PC-3 (cell line): ENCODE measurements around the gene STRBP. TPM values are rescaled to one million over a fixed set of nuclear protein-coding genes. Genes with fewer than 3 reads are reported as not detected.

Experiments used
- ATAC-seq: fragments of 200-7000 bp; cut with Tn5 transposase; 2 replicates; pipeline ENCODE4 v1.9.1; 2020; ENCODE audit warnings: mild to moderate bottlenecking, moderate library complexity
- BruUV-seq: library from RNA; stranded (reverse); fragments of 400-500 nt; replicated peaks from 2 replicates; lab custom pipeline; 2021; lab: Mats Ljungman, UMichigan
- CTCF ChIA-PET: fragments of 300-600 bp; sonication (Branson Sonifier 250); formaldehyde crosslinking; loops from one replicate; lab custom pipeline; 2022; ENCODE audit warnings: antibody characterized with exemption; lab: Charles Lee
- POLR2A ChIA-PET: fragments of 300-600 bp; sonication (Branson Sonifier 250); formaldehyde crosslinking; loops from one replicate; lab custom pipeline; 2022; ENCODE audit warnings: antibody characterized with exemption; ENCODE audit not compliant: unreplicated experiment; lab: Charles Lee
- DNase-seq: peaks from one replicate; pipeline ENCODE4 v3.0.0-alpha.2; 2015
- H2AFZ ChIP-seq: fragments of 300-600 bp; sonication (generic); 2 replicates; pipeline ENCODE4 v1.6.0; 2016; ENCODE audit warnings: antibody characterized with exemption, low read length
- H3F3A ChIP-seq: fragments of 300-600 bp; sonication (generic); one replicate; pipeline ENCODE4 v1.6.0; 2017; ENCODE audit warnings: antibody characterized with exemption, low read length, control low read depth, mild to moderate bottlenecking; ENCODE audit not compliant: unreplicated experiment
- H3K27ac ChIP-seq: fragments of 300-600 bp; sonication (generic); 2 replicates; pipeline ENCODE4 v1.5.1; 2016; ENCODE audit warnings: mild to moderate bottlenecking, low read length
- H3K27me3 ChIP-seq: fragments of 300-600 bp; sonication (generic); 2 replicates; pipeline ENCODE4 v1.6.1; 2016; ENCODE audit warnings: low read length, mixed read lengths
- H3K36me3 ChIP-seq: fragments of 300-600 bp; sonication (generic); 2 replicates; pipeline ENCODE4 v1.6.1; 2016; ENCODE audit warnings: low read depth, mixed run types, low read length, mixed read lengths
- H3K4me1 ChIP-seq: fragments of 300-600 bp; sonication (generic); 2 replicates; pipeline ENCODE4 v1.5.1; 2016; ENCODE audit warnings: low read length; ENCODE audit not compliant: insufficient read depth
- H3K4me2 ChIP-seq: fragments of 300-600 bp; sonication (generic); 2 replicates; pipeline ENCODE4 v1.6.0; 2016; ENCODE audit warnings: low read length
- H3K4me3 ChIP-seq: fragments of 300-600 bp; sonication (generic); 2 replicates; pipeline ENCODE4 v1.5.1; 2016; ENCODE audit warnings: mild to moderate bottlenecking, low read length, mixed read lengths
- H3K79me2 ChIP-seq: fragments of 300-600 bp; sonication (generic); 2 replicates; pipeline ENCODE4 v1.6.1; 2017; ENCODE audit warnings: low read length, mixed read lengths
- H3K9ac ChIP-seq: fragments of 300-600 bp; sonication (generic); 2 replicates; pipeline ENCODE4 v1.6.0; 2016; ENCODE audit warnings: mild to moderate bottlenecking, low read length
- H3K9me2 ChIP-seq: fragments of 300-600 bp; sonication (generic); replicated peaks from 2 replicates; pipeline ENCODE4 v1.6.1; 2016; ENCODE audit warnings: mixed run types, low read length, mixed read lengths
- H3K9me3 ChIP-seq: fragments of 300-600 bp; sonication (generic); 2 replicates; pipeline ENCODE4 v1.6.1; 2016; ENCODE audit warnings: low read length, mixed read lengths
- H4K20me1 ChIP-seq: fragments of 300-600 bp; sonication (generic); 2 replicates; pipeline ENCODE4 v1.6.1; 2016; ENCODE audit warnings: low read length, mixed read lengths
- CTCF ChIP-seq: fragments of 300-600 bp; sonication (generic); conservative IDR thresholded peaks from 2 replicates; pipeline ENCODE4 v1.5.1; 2017; ENCODE audit warnings: antibody characterized with exemption, low read depth, mild to moderate bottlenecking, low read length
- EZH2 ChIP-seq: fragments of 300-600 bp; sonication (generic); IDR thresholded peaks from one replicate; pipeline ENCODE4 v1.6.1; 2017; ENCODE audit warnings: antibody characterized with exemption, mild to moderate bottlenecking, low read length; ENCODE audit not compliant: unreplicated experiment
- EZH2phosphoT487 ChIP-seq: fragments of 300-600 bp; sonication (generic); IDR thresholded peaks from 2 replicates; pipeline ENCODE4 v1.6.1; 2018; ENCODE audit warnings: mild to moderate bottlenecking, antibody characterized with exemption, low read length, borderline replicate concordance
- intact Hi-C: fragments of 100-400 bp; cut with micrococcal nuclease; formaldehyde crosslinking; loops from 2 replicates; pipeline ENCODE4 v1.9.0; 2023
- total RNA-seq: library from RNA; depleted of rRNA; stranded (reverse); fragments of >200 nt; gene quantifications from 2 replicates; pipeline ENCODE4 v1.2.3, GENCODE V29; 2014

Gene STRBP
- total RNA-seq, 1 experiment from 2014 or later: 19.2 TPM

- ChIA-PET POLR2A (no interaction called here), CTCF (no interaction called here)
- H3K4me1 ChIP-seq: no peaks in the 10 kb centered on the region
- H3K4me3 ChIP-seq: no peak overlapping the region
- DNase-seq (no peak), ATAC-seq (no peak)
- no peak overlapping the region for H3K4me2 ChIP-seq
- TF ChIP-seq CTCF (no peak), EZH2 (no peak), EZH2phosphoT487 (no peak)
- no peaks in the 10 kb centered on the region for H3K36me3 ChIP-seq
- H4K20me1 ChIP-seq: no peaks in the 10 kb centered on the region
- H3K27me3 ChIP-seq: no peaks in the 10 kb centered on the region
- no peaks in the 10 kb centered on the region for H3K9me3 ChIP-seq
- H3F3A ChIP-seq: no peaks in the 10 kb centered on the region
- BruUV-seq: no TSS peak
- no peaks in the 10 kb centered on the region for H3K79me2 ChIP-seq
- no peak overlapping the region for H3K27ac ChIP-seq
- no peak overlapping the region for H3K9ac ChIP-seq
- intact Hi-C loops: no loop called here
- H2AFZ ChIP-seq: no peak overlapping the region
- no peaks in the 10 kb centered on the region for H3K9me2 ChIP-seq
These were observed 72.3 kb downstream of the STRBP start for GRCh38 chr9:123196124-123196523.

GRCh38 chr9:123194023-123194422 is 74.4 kb downstream of the STRBP start:
- Histone ChIP-seq H3K9ac (no peak overlapping the region), H3K79me2 (no peaks in the 10 kb centered on the region), H3F3A (no peaks in the 10 kb centered on the region), H3K4me3 (no peak overlapping the region), H3K9me2 (no peaks in the 10 kb centered on the region), H3K4me1 (no peaks in the 10 kb centered on the region), H3K27ac (no peak overlapping the region), H3K27me3 (no peaks in the 10 kb centered on the region), H3K9me3 (no peaks in the 10 kb centered on the region), H2AFZ (no peak overlapping the region), H4K20me1 (no peaks in the 10 kb centered on the region), H3K4me2 (no peak overlapping the region), H3K36me3 (no peaks in the 10 kb centered on the region)
- no peak for DNase-seq
- TF ChIP-seq EZH2phosphoT487: no peak
- TF ChIP-seq EZH2: no peak
- TF ChIP-seq CTCF: no peak
- POLR2A ChIA-PET: no interaction called here
- CTCF ChIA-PET: no interaction called here
- intact Hi-C loops: no loop called here
- ATAC-seq: no peak
- BruUV-seq: no TSS peak

GRCh38 chr9:123191680-123192079 is 76.7 kb downstream of the STRBP start:
- no peak for TF ChIP-seq EZH2phosphoT487
- no peak for TF ChIP-seq EZH2
- TF ChIP-seq CTCF: no peak
- no peaks in the 10 kb centered on the region for H3K9me3 ChIP-seq
- ChIA-PET CTCF (no interaction called here), POLR2A (no interaction called here)
- no peak for DNase-seq
- intact Hi-C loops: no loop called here
- no peaks in the 10 kb centered on the region for H3K36me3 ChIP-seq
- H3K27me3 ChIP-seq: no peaks in the 10 kb centered on the region
- H3K9ac ChIP-seq: no peak overlapping the region
- no peaks in the 10 kb centered on the region for H3K79me2 ChIP-seq
- no peak overlapping the region for H3K4me2 ChIP-seq
- H3K9me2 ChIP-seq: no peaks in the 10 kb centered on the region
- no peaks in the 10 kb centered on the region for H3K4me1 ChIP-seq
- no peaks in the 10 kb centered on the region for H3F3A ChIP-seq
- BruUV-seq: no TSS peak
- H3K4me3 ChIP-seq: no peak overlapping the region
- no peak overlapping the region for H3K27ac ChIP-seq
- H4K20me1 ChIP-seq: no peaks in the 10 kb centered on the region
- ATAC-seq: no peak
- no peak overlapping the region for H2AFZ ChIP-seq
